ENCODE data around the gene FAM135A. TPM values are rescaled to one million over a fixed set of nuclear protein-coding genes. Genes with fewer than 3 reads are reported as not detected.

Gene FAM135A
- total and polyA plus RNA-seq, 9 of the 15 experiments (the other 6 are each of a cell fraction or from before 2014, with no cell fraction given): 7.4 to 32.9 (median 19.2) TPM

GRCh38 chr6:70394518-70395300 is 18.6 kb upstream of the FAM135A start (continued):
- peak; percentile 76 for TF ChIP-seq VEZF1 (CRISPR knock-in tag; IDR thresholded peaks at IDR 0.05)
- TF ChIP-seq HDAC3 (IDR thresholded peaks at IDR 0.05; ENCODE audit: borderline replicate concordance, partially characterized antibody): peak; percentile 86
- no peak for TF ChIP-seq SP2 (IDR thresholded peaks at IDR 0.05; ENCODE audit: extremely low read depth, low read depth, low read length, poor library complexity, severe bottlenecking)
- peak; percentile 69; the same call in 1 of the 2 replicates for TF ChIP-seq ATF6 (CRISPR knock-in tag; IDR thresholded peaks at IDR 0.05)
- TF ChIP-seq ATF7 (IDR thresholded peaks at IDR 0.05): peak; percentile 95
- TF ChIP-seq RERE (CRISPR knock-in tag; IDR thresholded peaks at IDR 0.05; ENCODE audit: borderline replicate concordance): no peak
- no peak for TF ChIP-seq RFX5 (IDR thresholded peaks at IDR 0.05; ENCODE audit: low read depth, low read length)
- no peak for TF ChIP-seq ZNF133 (CRISPR knock-in tag; IDR thresholded peaks at IDR 0.05)
- TF ChIP-seq MTA2 (IDR thresholded peaks at IDR 0.05; ENCODE audit: low read depth): 0 out of 2 replicates have a peak, but pooled peaks have one; percentile 20
- TF ChIP-seq GABPB1 (CRISPR knock-in tag; IDR thresholded peaks at IDR 0.05): peak; percentile 90
- no peak for TF ChIP-seq STAT5B (CRISPR knock-in tag; IDR thresholded peaks at IDR 0.05)
- 0 out of 2 replicates have a peak, but pooled peaks have one; percentile 15 for TF ChIP-seq IRF9 (tag; IDR thresholded peaks at IDR 0.05)
